ENCODE measurements around the gene ST7L.
A peak's percentile ranks its signal among the peaks of the same experiment; 100 is the strongest.
"Not testable (repeated sequence)": the region's sequence is repeated elsewhere in the genome, so short reads cannot be mapped to it uniquely, and the experiment has no call there.

The ST7L gene

GRCh38 chr1:112513112-112513870 lies 105.7 kb downstream of the ST7L start:
- no peak for DNase-seq

DNA sequence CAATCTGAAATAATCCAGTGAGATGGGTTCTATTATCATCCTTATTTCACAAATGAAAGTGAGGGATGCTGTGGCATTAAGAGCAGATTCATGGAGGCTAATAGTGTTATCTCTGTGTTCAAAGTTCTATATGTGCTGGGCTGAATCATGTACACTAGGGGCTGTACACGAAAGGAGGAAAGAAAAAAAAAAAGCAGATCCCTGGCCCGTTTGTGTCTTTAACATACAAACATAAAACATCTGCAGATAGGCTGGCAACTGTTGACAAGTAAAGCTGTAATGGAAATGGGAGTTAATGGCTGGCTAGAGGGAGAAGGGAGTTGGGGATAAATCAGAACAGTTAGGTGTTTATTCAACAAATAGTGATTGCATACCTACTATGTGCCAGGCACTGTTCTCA lies 107.0 kb downstream of the ST7L start:
- no peak for DNase-seq

DNA sequence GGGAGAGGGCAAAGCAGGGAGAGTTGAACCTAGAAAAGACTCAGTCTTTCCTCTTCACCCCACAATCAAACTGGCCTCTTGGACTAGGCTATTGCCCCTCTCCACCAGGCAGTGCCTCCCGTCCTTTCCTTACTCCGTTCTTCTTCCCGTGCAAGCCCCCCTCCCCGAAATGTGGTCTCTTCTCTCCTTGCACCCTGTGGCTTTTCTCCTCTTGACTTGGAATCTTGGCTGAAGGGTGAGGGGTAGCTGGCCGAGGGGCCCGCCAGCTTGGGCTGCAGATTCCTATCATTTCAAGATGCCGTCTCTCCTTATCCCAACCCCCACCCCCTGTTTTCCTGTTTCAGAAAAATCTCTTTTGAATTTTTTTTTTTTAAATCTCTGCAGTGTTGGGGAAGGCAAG lies 108.6 kb downstream of the ST7L start:
- no peak for DNase-seq

DNA sequence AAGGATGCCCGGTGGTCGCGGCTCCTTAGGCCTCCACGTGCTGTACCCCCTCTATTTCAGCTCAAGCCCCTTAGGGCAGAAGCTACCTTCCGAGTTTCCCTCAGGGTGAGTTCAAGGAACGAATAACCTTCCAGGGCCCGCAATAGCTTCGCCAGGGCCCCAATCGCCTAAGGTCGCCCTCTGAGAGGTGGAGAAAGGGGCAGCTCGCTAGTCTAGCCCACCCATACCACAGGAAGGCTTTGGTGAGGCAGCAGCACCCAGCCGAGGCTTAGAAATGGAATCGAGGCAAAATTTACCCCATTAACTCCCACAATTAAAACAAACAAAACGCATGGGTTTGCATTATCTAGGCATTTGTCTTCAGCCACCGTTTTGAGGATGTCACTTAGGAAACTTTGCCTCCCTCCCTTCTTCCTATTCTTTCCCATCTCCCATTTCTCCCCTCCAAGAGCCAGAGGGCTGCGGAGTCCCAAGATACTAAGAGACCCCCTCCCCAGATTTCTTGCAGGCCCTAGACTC lies 109.2 kb downstream of the ST7L start:
- DNase-seq: no peak

GRCh38 chr1:112509005-112509659 lies 109.8 kb downstream of the ST7L start:
- no peak for DNase-seq

- DNase-seq: peak; percentile 54
Observed at GRCh38 chr1:112508278-112509004, 110.5 kb downstream of the ST7L start, which contains the start of gene WNT2B. TSS of gene WNT2B (plus strand) at chr1:112508965. CDS start at chr1:112509263, 298 bp downstream.

DNA sequence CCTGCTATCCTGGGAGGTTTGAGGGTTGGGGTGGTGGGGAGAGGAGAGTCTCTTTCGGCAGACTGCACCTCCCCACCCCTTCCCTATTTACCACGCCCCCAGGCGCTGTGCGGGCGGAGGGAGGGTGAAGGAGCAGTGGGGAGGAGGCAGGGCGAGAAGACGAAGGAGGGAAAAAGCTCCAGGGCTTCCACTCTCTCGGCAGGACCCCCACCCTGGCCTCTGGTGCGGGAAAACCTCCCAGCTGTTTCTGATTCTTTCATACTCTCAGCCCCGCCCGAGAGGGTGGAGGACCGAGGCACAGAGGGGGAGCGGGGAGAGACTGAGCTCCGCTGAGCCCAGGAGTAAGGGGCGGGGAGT lies 111.0 kb downstream of the ST7L start:
- DNase-seq: peak; percentile 12

DNA sequence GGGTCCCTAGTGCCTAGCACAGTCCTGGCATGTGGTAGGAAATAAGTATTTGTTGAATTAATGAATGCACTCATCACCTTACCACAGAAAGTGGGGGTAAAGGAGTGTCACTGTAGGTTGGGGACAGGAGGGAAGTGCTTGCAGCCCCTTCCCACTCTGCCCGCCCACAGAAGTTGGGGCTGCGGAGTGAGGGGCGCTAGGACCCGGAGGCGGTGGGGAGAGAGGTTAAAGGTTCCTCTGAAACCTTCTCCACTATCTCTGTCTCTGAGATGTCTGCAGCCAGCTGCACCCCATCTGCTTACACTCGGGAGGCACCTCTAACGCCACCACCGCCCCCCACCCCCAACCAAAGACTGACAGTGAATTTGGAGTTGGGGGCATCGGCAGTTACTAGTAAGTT lies 111.6 kb downstream of the ST7L start:
- no peak for DNase-seq

DNA sequence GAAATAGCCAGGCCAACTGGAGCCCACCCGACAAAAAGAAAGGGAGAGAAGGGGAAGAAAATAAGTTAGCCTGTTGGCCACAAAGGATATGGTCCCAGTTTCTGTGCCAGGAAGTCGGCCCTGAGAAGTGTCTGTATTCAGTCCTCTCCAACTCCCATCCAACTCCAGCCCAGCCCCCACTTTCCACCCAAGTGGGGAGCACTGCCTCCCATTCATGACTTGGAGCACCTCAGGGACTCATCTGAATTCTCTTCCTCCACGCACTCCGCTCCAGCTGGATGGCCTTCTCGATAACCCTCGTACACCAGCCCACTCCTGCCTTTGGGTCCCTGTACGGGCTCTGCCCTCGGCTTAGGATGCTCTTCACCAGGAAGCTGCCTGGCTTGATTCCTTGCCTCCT lies 112.2 kb downstream of the ST7L start:
- no peak for DNase-seq

DNA sequence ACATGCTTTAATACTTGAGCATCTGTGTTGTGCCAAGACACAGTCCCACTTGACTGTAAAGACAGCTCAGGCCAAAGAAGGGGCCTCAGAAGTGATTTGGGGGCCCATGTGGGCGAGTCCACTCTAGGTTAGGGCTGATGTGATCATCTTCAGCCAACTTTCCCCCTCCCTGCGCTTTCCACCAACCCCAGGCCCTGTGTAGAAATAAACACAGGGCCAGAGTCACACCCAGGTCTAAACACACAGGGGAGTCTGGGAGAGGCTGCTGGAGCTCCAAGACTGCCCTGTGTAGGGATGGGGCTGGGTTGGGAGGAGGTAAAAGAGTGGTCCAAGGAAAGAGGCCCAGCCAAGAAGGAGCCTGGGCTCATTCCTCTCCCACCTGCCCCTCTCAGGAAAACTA lies 112.6 kb downstream of the ST7L start:
- DNase-seq: no peak

DNA sequence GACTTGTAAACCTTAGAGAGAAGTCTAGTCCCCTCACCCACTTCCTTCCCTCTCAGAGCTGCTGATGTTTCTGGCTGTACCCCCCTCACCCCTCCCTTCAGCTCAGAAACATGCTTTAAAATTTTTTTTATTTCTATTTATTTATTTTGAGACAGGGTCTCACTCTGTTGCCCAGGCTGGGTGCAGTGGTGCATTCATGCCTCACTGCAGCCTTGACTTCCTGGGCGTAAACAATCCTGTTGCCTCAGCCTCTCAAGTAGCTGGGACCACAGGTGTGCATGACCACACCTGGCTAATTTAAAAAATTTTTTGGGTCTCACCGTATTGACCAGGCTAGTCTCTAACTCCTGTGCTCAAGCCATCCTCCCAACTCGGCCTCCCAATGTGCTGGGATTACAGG lies 113.1 kb downstream of the ST7L start:
- DNase-seq: no peak

GRCh38 chr1:112505400-112505785 lies 113.5 kb downstream of the ST7L start:
- DNase-seq: no peak

GRCh38 chr1:112504661-112505399 lies 114.1 kb downstream of the ST7L start:
- DNase-seq: no peak

- no peak for DNase-seq
Observed at GRCh38 chr1:112504001-112504660, 114.8 kb downstream of the ST7L start.

- no peak for DNase-seq
Observed at GRCh38 chr1:112502826-112503225, 116.1 kb downstream of the ST7L start.

DNA sequence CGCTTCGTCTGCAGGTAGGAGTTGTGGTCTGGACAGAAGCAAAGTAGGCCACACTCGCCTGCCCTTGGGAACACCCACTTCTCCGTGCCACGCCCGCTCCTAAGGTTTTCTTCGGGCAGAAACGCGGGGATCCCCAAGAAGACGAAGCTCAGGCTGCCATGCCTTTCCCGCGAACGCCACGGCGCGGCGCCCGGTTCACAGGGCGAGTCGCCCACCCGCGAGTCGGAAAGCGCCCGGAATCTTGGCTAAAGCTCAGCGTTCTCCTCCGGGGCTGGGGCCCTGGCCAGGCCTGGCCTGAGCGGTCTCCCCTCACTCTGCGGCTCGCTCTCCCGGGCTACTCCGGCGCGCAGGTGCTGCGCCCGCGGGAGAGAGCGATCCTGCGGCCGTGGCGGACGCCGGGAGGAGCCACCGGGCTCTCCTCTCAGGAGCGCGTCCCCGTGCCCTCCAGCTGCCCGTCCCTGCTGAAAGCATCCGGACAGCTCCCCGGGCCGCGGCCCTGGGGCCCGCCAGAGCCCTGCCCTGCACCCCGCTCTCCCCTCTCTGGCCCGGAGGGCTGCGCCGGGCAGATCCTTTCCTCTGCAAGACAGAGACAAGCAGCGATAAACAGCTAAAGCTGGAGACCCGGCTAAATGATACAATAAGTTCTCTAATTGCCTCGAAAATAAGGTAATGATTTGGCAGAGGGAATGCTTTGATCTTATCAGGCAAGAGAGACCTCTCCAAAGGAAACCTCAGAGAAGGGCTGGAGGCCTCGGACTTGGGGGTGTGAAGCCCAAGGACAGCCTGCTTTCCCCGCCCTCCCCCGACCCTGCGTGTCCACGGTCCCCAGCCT lies 116.9 kb downstream of the ST7L start:
- peak; percentile 62 for DNase-seq

- DNase-seq: no peak
Observed at GRCh38 chr1:112496290-112496689, 122.7 kb downstream of the ST7L start.

DNA sequence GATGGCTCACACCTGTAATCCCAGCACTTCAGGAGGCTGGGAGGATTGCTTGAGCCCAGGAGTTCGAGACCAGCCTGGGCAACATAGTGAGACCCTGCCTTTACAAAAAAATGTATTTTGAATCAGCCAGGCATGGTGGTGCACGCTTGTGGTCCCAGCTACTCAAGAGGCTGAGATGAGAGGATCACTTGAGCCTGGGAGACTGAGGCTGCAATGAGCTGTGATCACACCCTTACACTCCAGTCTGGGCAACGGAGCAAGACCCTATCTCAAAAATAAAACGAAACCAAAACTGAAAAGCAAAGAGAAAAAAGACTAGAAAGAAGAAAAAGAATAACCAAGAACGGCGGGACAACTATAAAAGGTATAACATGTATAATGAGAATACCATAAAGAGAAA lies 125.6 kb downstream of the ST7L start:
- no peak for DNase-seq

DNA sequence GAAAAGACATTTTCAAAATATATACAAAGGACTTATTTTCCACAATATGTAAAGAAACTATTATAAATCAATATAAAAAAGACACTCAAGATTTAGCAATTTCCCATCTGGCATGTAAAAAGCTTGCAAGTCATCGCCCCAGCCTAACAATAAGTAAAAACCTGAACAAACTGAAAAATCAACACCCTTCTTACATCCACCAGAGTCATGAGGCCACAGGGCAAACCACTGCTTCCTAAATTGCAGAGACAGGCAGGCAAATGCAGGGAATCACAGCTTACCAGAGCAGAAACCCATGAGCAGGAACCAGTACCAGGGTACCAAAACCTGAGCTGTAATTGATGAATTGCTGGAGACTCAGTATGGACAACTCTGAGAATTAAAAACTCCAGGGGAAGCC lies 126.9 kb downstream of the ST7L start:
- DNase-seq: no peak

DNA sequence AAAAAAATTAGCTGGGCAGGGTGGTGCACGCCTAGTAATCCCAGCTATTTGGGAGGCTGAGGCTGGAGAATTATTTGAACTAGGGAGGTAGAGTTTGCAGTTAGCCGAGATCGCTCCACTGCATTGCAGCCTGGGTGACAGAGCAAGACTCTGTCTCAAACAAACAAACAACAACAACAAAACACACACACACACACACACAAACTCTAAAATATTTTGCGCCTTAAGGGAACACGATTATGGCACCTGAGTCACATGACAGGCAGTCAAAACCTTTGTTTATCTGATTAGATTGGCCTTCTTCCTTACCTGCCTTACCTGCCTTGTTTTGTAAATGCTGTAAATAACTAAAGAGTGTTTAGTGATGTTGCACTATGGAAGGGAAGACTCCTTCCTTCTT lies 130.8 kb downstream of the ST7L start:
- no peak for DNase-seq

GRCh38 chr1:112487686-112488085 lies 131.3 kb downstream of the ST7L start:
- DNase-seq: not testable (repeated sequence)

DNA sequence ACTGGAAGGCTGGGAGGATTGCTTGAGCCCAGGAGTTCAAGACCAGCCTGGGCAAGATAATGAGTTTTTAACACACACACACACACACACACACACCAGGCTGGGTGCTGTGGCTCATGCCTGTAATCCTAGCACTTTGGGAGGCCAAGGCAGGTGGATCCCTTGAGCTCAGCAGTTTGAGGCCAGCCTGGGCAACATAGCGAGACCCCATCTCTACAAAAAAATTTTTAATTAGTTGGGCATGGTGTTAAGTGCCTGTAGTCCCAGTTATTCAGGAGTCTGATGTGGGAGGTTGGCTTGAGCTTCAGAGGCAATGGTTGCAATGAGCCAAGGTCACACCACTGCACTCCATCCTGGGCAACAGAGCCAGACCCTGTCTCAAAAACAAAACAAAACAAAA lies 132.9 kb downstream of the ST7L start:
- DNase-seq: not testable (repeated sequence)
